B cell (primary cell): ENCODE data around the gene FBXL13. TPM values are rescaled to one million over a fixed set of nuclear protein-coding genes. Genes with fewer than 3 reads are reported as not detected.
"Not testable (repeated sequence)": the region's sequence is repeated elsewhere in the genome, so short reads cannot be mapped to it uniquely, and the experiment has no call there.

ENCODE experiments used
- ATAC-seq: fragments of 200-7000 bp; cut with Tn5 transposase; one replicate; pipeline ENCODE4 v1.10.0; 2021; ENCODE audit warnings: low read depth, mild to moderate bottlenecking, moderate number of reproducible peaks, moderate library complexity
- CTCF ChIA-PET: fragments of 350-600 bp; sonication (Branson Sonifier 250); formaldehyde crosslinking; loops from one replicate; lab custom pipeline; 2021; ENCODE audit warnings: antibody characterized with exemption, inconsistent platforms; lab: Charles Lee
- POLR2A ChIA-PET: fragments of 350-600 bp; sonication (Branson Sonifier 250); formaldehyde crosslinking; loops from one replicate; lab custom pipeline; 2021; ENCODE audit warnings: antibody characterized with exemption; lab: Charles Lee
- DNase-seq: peaks from one replicate; pipeline ENCODE4 v3.0.0; 2013
- H2AFZ ChIP-seq: 2 replicates; pipeline ENCODE4 v1.6.1; 2012; ENCODE audit warnings: mild to moderate bottlenecking, low read depth, low read length; ENCODE audit not compliant: insufficient read depth, poor library complexity, severe bottlenecking
- H3K27ac ChIP-seq, 2 donors: 1 replicate in 1 of 2; 2 replicates in 1 of 2; pipeline ENCODE4 v1.5.1; 2012 to 2013; ENCODE audit warnings: low read length in 2 of 2, mild to moderate bottlenecking in 2 of 2, moderate library complexity in 1 of 2
- H3K27me3 ChIP-seq, 4 experiments: fragments of 200-600 bp in 1 of 4; sonication (generic) in 1 of 4; replicated peaks in 1 of 4; 1 replicate in 2 of 4; 2 replicates in 2 of 4; pipeline versions ENCODE4 v1.6.1 to v1.7.0; 2013 to 2016; ENCODE audit warnings: low read length in 3 of 4, mild to moderate bottlenecking in 2 of 4, mixed read lengths in 1 of 4, moderate library complexity in 1 of 4; ENCODE audit not compliant: insufficient read depth in 4 of 4, control insufficient read depth in 3 of 4; ENCODE audit errors: control extremely low read depth in 1 of 4
- H3K36me3 ChIP-seq, 2 experiments: replicated peaks in 1 of 2; 1 replicate in 1 of 2; 2 replicates in 1 of 2; pipeline versions ENCODE4 v1.6.1 to v1.7.1; 2013; ENCODE audit warnings: low read length in 1 of 2; ENCODE audit not compliant: insufficient read depth in 2 of 2, control insufficient read depth in 1 of 2; ENCODE audit errors: control extremely low read depth in 1 of 2, extremely low read depth in 1 of 2
- H3K4me1 ChIP-seq, 2 donors: fragments of 200-600 bp in 1 of 2; sonication (generic) in 1 of 2; 1 replicate in 1 of 2; 2 replicates in 1 of 2; pipeline versions ENCODE4 v1.5.1 to v1.6.1; 2013 to 2017; ENCODE audit warnings: low read length in 2 of 2; ENCODE audit not compliant: control insufficient read depth in 2 of 2, insufficient read depth in 2 of 2
- H3K4me2 ChIP-seq: replicated peaks from 2 replicates; pipeline ENCODE3; 2012; ENCODE audit warnings: mild to moderate bottlenecking, low read depth, low read length; ENCODE audit not compliant: poor library complexity, severe bottlenecking
- H3K4me3 ChIP-seq, 5 experiments: fragments of 200-600 bp in 1 of 5; sonication (generic) in 1 of 5; 1 replicate in 3 of 5; 2 replicates in 2 of 5; pipeline versions ENCODE4 v1.5.1 to v1.7.0; 2011 to 2016; ENCODE audit warnings: low read length in 4 of 5, mild to moderate bottlenecking in 4 of 5, low read depth in 2 of 5, control low read depth in 1 of 5, moderate library complexity in 1 of 5; ENCODE audit not compliant: insufficient read depth in 1 of 5; ENCODE audit errors: control extremely low read depth in 1 of 5, extremely low read depth in 1 of 5
- H3K79me2 ChIP-seq: fragments of 200-600 bp; sonication (generic); one replicate; pipeline ENCODE4 v1.6.0; 2016; ENCODE audit warnings: low read length; ENCODE audit not compliant: control insufficient read depth, insufficient read depth
- H3K9ac ChIP-seq: fragments of 200-600 bp; sonication (generic); 2 replicates; pipeline ENCODE4 v1.6.1; 2017; ENCODE audit warnings: mild to moderate bottlenecking, low read length, moderate library complexity
- H3K9me3 ChIP-seq, 3 donors: one replicate each; pipeline versions ENCODE4 v1.6.1 to v1.7.1; 2013; ENCODE audit warnings: low read length in 2 of 3; ENCODE audit not compliant: control insufficient read depth in 2 of 3, insufficient read depth in 1 of 3; ENCODE audit errors: control extremely low read depth in 1 of 3
- H4K20me1 ChIP-seq: 2 replicates; pipeline ENCODE4 v1.6.0; 2012; ENCODE audit warnings: mild to moderate bottlenecking, low read length; ENCODE audit not compliant: insufficient read depth, control insufficient read depth, poor library complexity, severe bottlenecking
- H3K27ac Mint-ChIP-seq: one replicate; pipeline ENCODE4 v1.8.0; 2021; ENCODE audit warnings: mixed read lengths
- H3K27me3 Mint-ChIP-seq: one replicate; pipeline ENCODE4 v1.8.0; 2021; ENCODE audit warnings: mixed read lengths
- H3K4me1 Mint-ChIP-seq: one replicate; pipeline ENCODE4 v1.8.0; 2021; ENCODE audit warnings: mixed read lengths
- H3K4me3 Mint-ChIP-seq: one replicate; pipeline ENCODE4 v1.8.0; 2021; ENCODE audit warnings: mixed read lengths
- H3K9me3 Mint-ChIP-seq: one replicate; pipeline ENCODE4 v1.8.0; 2022; ENCODE audit warnings: mixed read lengths; ENCODE audit not compliant: insufficient read depth
- WGBS: methylation state at CpG from one replicate; pipeline ENCODE4 v1.1.5; 2013; ENCODE audit warnings: missing lambda C conversion rate; ENCODE audit not compliant: insufficient coverage; 5-methylcytosine and 5-hydroxymethylcytosine counted together
- intact Hi-C: fragments of 100-400 bp; cut with micrococcal nuclease; formaldehyde crosslinking; loops from one replicate; pipeline ENCODE4 v1.10.0; 2022
- polyA plus RNA-seq: library from polyadenylated mRNA; depleted of rRNA; stranded (reverse); fragments of >200 nt; gene quantifications from 2 replicates; pipeline ENCODE4 v1.2.3, GENCODE V29; 2012
- total RNA-seq, 2 donors: library from RNA; stranded (reverse); fragments of 120-200 nt in 1 of 2; gene quantifications; 1 replicate in 1 of 2; 2 replicates in 1 of 2; pipeline versions ENCODE4 v1.2.3 to v1.2.4, GENCODE V29; 2013 to 2022

FBXL13 gene
- total and polyA plus RNA-seq, 2 donors (not counting 1 experiment from before 2014, with no cell fraction given), result 0.22 to 4.0 TPM

DNA sequence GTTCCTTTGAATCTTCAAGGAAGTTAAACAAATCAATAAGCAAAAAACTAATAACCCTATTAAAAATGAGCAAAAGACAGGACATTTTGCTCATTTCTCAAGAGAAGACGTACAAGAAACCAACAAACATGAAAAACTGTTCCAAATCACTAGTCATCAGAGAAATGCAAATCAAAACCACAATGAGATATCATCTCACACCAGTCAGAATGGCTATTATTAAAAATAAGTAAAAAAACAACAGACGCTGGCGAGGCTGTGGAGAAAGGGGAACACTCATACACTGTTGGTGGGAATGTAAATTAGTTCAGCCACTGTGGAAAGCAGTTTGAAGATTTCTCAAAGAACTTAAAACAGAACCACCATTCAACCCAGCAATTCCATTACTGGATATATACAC lies 304.1 kb downstream of the FBXL13 start:
- H3K36me3 ChIP-seq, H3K27ac Mint-ChIP-seq, CTCF ChIA-PET, H3K27me3 ChIP-seq, intact Hi-C loops, H3K9me3 Mint-ChIP-seq, H3K4me3 ChIP-seq, H3K4me2 ChIP-seq, H3K9ac ChIP-seq, H3K27me3 Mint-ChIP-seq, H4K20me1 ChIP-seq, H3K4me3 Mint-ChIP-seq, H3K4me1 Mint-ChIP-seq, H3K79me2 ChIP-seq, H3K9me3 ChIP-seq, H3K27ac ChIP-seq, H3K4me1 ChIP-seq, H2AFZ ChIP-seq, POLR2A ChIA-PET: not testable (repeated sequence)
- DNase-seq (peak; percentile 24), ATAC-seq (peak; percentile 68)
- WGBS, result no CpG with 5 or more reads among the region's 3 CpGs

DNA sequence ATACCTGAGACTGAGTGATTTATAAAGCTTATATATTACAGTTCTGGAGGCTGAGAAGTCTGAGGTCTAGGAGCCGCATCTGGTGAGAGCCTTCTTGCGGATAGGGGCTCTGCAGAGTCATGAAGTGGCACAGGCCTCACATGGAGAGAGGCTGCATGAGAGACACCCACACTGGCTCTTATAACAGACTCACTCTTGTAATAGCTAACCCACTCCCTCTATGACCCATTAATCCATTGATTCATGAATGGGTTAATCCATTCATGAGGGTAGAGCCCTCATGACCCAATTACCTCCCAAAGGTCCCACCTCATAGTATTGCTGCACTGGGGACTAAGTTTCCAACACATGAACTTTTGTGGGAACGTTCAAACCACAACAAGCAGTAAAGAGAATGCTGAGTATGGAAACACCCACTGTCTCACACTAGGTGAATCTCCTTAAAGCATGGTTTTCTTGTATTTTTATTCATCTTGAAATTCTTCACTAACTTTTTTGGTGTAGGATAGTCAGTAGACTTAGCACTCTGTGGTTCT lies 304.9 kb downstream of the FBXL13 start:
- H3K27ac ChIP-seq, intact Hi-C loops, H3K9me3 Mint-ChIP-seq, H3K79me2 ChIP-seq, H3K4me1 Mint-ChIP-seq, H3K4me3 Mint-ChIP-seq, H3K27me3 ChIP-seq, DNase-seq, H3K27ac Mint-ChIP-seq, H3K36me3 ChIP-seq, H3K27me3 Mint-ChIP-seq, CTCF ChIA-PET, ATAC-seq, H3K4me1 ChIP-seq, H3K4me2 ChIP-seq, H4K20me1 ChIP-seq, POLR2A ChIA-PET, H3K9me3 ChIP-seq, H2AFZ ChIP-seq, H3K4me3 ChIP-seq, H3K9ac ChIP-seq: not testable (repeated sequence)
- no CpG with 5 or more reads among the region's 3 CpGs for WGBS

DNA sequence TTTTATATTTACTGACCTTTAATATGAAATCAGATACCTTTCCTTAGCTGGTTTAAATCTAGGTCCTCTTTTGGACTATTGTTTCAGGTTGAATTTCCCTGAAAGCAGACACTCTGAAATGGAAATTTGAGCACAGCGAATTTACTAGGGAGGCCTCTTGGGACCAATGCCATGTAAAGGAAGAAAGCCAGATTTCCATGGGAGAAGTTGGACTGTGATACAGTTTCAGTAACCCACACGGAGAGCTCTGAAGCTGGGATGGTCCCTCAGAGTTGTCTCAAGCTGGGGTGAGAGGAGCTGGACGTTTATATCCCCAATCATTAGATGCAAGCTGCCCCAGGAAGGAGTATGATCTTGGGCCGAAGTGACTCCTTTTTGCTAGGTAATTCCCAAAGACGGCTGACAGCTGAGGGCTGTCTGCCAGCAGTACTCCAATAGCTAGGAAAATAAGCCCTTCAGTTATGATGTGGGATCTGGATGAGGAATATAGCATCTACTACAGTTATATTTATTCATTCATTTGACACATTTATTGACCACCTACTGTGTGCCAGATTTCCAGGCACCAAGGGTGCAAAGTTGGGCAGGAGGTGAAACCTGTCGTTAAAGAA lies 311.2 kb downstream of the FBXL13 start:
- H3K36me3 ChIP-seq, POLR2A ChIA-PET, H3K9me3 ChIP-seq, H3K4me2 ChIP-seq, H3K4me1 Mint-ChIP-seq, H3K27ac ChIP-seq, H3K4me1 ChIP-seq, H2AFZ ChIP-seq, H3K27ac Mint-ChIP-seq, H3K9me3 Mint-ChIP-seq, H3K27me3 Mint-ChIP-seq, H3K4me3 ChIP-seq, intact Hi-C loops, H4K20me1 ChIP-seq, CTCF ChIA-PET, H3K27me3 ChIP-seq, H3K79me2 ChIP-seq, ATAC-seq, H3K9ac ChIP-seq, H3K4me3 Mint-ChIP-seq, DNase-seq: not testable (repeated sequence)
- WGBS, result 100% methylated on average over 1 of the region's 6 CpGs
